SK-N-SH (cell line): ENCODE measurements around the gene MRPL10. TPM values are rescaled to one million over a fixed set of nuclear protein-coding genes. Genes with fewer than 3 reads are reported as not detected.

Experiments
- CTCF ChIA-PET: fragments of 300-600, 350-600 bp; formaldehyde crosslinking; extraction: SDS; loops from one replicate; lab custom pipeline; 2021; lab: Yijun Ruan, JAX
- POLR2A ChIA-PET: fragments of 350-600 bp; sonication (Branson Sonifier 250); formaldehyde crosslinking; extraction: SDS; loops from one replicate; lab custom pipeline; 2020; ENCODE audit warnings: antibody characterized with exemption, inconsistent platforms; lab: Yijun Ruan, JAX
- DNase-seq: peaks from one replicate; pipeline ENCODE4 v3.0.0; 2012
- H2AFZ ChIP-seq: fragments of 200-600 bp; sonication (generic); 2 replicates; pipeline ENCODE4 v1.8.1; 2016; ENCODE audit warnings: antibody characterized with exemption, mild to moderate bottlenecking, low read depth
- H3F3A ChIP-seq: fragments of 200-600 bp; sonication (generic); replicated peaks from 2 replicates; pipeline ENCODE3; 2016; ENCODE audit warnings: antibody characterized with exemption, mild to moderate bottlenecking; ENCODE audit not compliant: insufficient read depth
- H3K27ac ChIP-seq, 2 experiments: fragments of 200-500 bp in 1 of 2; fragments of 200-600 bp in 1 of 2; sonication (Bioruptor generic) in 1 of 2; sonication (generic), shearing (Covaris generic) in 1 of 2; 2 replicates each; pipeline versions ENCODE4 v1.5.1 to v1.6.1; 2014 to 2016; ENCODE audit warnings: low read depth in 2 of 2, inconsistent platforms in 1 of 2, low read length in 1 of 2, mild to moderate bottlenecking in 1 of 2, mixed read lengths in 1 of 2
- H3K27me3 ChIP-seq: fragments of 200-600 bp; sonication (generic), shearing (Covaris generic); 2 replicates; pipeline ENCODE4 v1.6.1; 2016; ENCODE audit warnings: mixed run types; ENCODE audit not compliant: insufficient read depth
- H3K36me3 ChIP-seq, 2 experiments: fragments of 200-500 bp in 1 of 2; fragments of 200-600 bp in 1 of 2; sonication (Bioruptor generic) in 1 of 2; sonication (generic) in 1 of 2; replicated peaks in 1 of 2; 2 replicates each; pipeline versions ENCODE3 to v1.5.1; 2014 to 2016; ENCODE audit warnings: low read length in 1 of 2, mild to moderate bottlenecking in 1 of 2; ENCODE audit not compliant: insufficient read depth in 2 of 2, control insufficient read depth in 1 of 2
- H3K4me1 ChIP-seq, 2 experiments: fragments of 200-500 bp in 1 of 2; fragments of 200-600 bp in 1 of 2; sonication (Bioruptor generic) in 1 of 2; sonication (generic), shearing (Covaris generic) in 1 of 2; 2 replicates each; pipeline versions ENCODE4 v1.5.1 to v1.6.1; 2014 to 2016; ENCODE audit warnings: low read depth in 1 of 2, low read length in 1 of 2, mixed run types in 1 of 2; ENCODE audit not compliant: insufficient read depth in 2 of 2, control insufficient read depth in 1 of 2
- H3K4me2 ChIP-seq: fragments of 200-600 bp; sonication (generic), shearing (Covaris generic); 2 replicates; pipeline ENCODE4 v1.6.1; 2017; ENCODE audit warnings: mixed run types
- H3K4me3 ChIP-seq, 2 experiments: fragments of 200-500 bp in 1 of 2; fragments of 200-600 bp in 1 of 2; sonication (Bioruptor generic) in 1 of 2; sonication (generic), shearing (Covaris generic) in 1 of 2; 2 replicates each; pipeline versions ENCODE4 v1.5.1 to v1.8.1; 2014 to 2016; ENCODE audit warnings: low read depth in 2 of 2, inconsistent platforms in 1 of 2, low read length in 1 of 2, mild to moderate bottlenecking in 1 of 2, mixed read lengths in 1 of 2, moderate library complexity in 1 of 2
- H3K79me2 ChIP-seq: fragments of 200-600 bp; sonication (generic); 2 replicates; pipeline ENCODE4 v1.8.1; 2017; ENCODE audit warnings: mild to moderate bottlenecking; ENCODE audit not compliant: insufficient read depth
- H3K9ac ChIP-seq: fragments of 200-600 bp; sonication (generic); 2 replicates; pipeline ENCODE4 v1.6.1; 2017; ENCODE audit warnings: mixed run types
- H3K9me2 ChIP-seq: fragments of 200-600 bp; sonication (generic); 2 replicates; pipeline ENCODE4 v1.6.1; 2017; ENCODE audit warnings: mixed run types
- H3K9me3 ChIP-seq: fragments of 200-600 bp; sonication (generic); 2 replicates; pipeline ENCODE4 v1.6.1; 2017; ENCODE audit warnings: mixed run types, mild to moderate bottlenecking, moderate library complexity
- H4K20me1 ChIP-seq: fragments of 200-600 bp; sonication (generic); 2 replicates; pipeline ENCODE4 v1.6.1; 2017; ENCODE audit warnings: mild to moderate bottlenecking, mixed run types; ENCODE audit not compliant: insufficient read depth
- CHD2 ChIP-seq: fragments of 150-350 bp; IDR thresholded peaks from 2 replicates; pipeline ENCODE4 v1.6.1; 2018; ENCODE audit warnings: low read length; ENCODE audit not compliant: partially characterized antibody
- ELF1 ChIP-seq: IDR thresholded peaks from 2 replicates; pipeline ENCODE4 v1.4.0; 2012
- EP300 ChIP-seq, 2 experiments: IDR thresholded peaks; 2 replicates each; pipeline versions ENCODE4 v1.4.0 to v1.6.1; 2012; ENCODE audit warnings: borderline replicate concordance in 1 of 2, low read depth in 1 of 2, low read length in 1 of 2
- FOSL2 ChIP-seq: IDR thresholded peaks from 2 replicates; pipeline ENCODE4 v1.4.0; 2012; ENCODE audit warnings: low read depth, mild to moderate bottlenecking, moderate library complexity, borderline replicate concordance
- FOXM1 ChIP-seq: IDR thresholded peaks from 2 replicates; pipeline ENCODE4 v1.4.0; 2012; ENCODE audit warnings: low read depth, mild to moderate bottlenecking
- JUND ChIP-seq: IDR thresholded peaks from 2 replicates; pipeline ENCODE4 v1.4.0; 2012
- MEF2A ChIP-seq: IDR thresholded peaks from 2 replicates; pipeline ENCODE4 v1.4.0; 2012; ENCODE audit warnings: low read depth, borderline replicate concordance
- NRF1 ChIP-seq: IDR thresholded peaks from 2 replicates; pipeline ENCODE4 v1.6.1; 2012; ENCODE audit warnings: low read depth, mild to moderate bottlenecking, low read length
- PBX3 ChIP-seq: IDR thresholded peaks from 2 replicates; pipeline ENCODE4; 2012
- POLR2AphosphoS5 ChIP-seq: IDR thresholded peaks from 2 replicates; pipeline ENCODE4 v1.6.1; 2012; ENCODE audit warnings: low read depth, low read length
- RCOR1 ChIP-seq: fragments of 150-350 bp; IDR thresholded peaks from 2 replicates; pipeline ENCODE4 v1.6.1; 2017; ENCODE audit warnings: antibody characterized with exemption, low read length
- RXRA ChIP-seq: IDR thresholded peaks from 2 replicates; pipeline ENCODE4 v1.4.0; 2012; ENCODE audit warnings: low read depth, mild to moderate bottlenecking, borderline replicate concordance
- SMC3 ChIP-seq: IDR thresholded peaks from 2 replicates; pipeline ENCODE4 v1.6.1; 2012; ENCODE audit warnings: low read depth, low read length, improper control_type of control experiment
- TEAD4 ChIP-seq: IDR thresholded peaks from 2 replicates; pipeline ENCODE4 v1.4.0; 2012; ENCODE audit warnings: mild to moderate bottlenecking, borderline replicate concordance; ENCODE audit not compliant: insufficient read depth
- USF1 ChIP-seq: IDR thresholded peaks from 2 replicates; pipeline ENCODE4 v1.4.0; 2012; ENCODE audit warnings: low read depth, borderline replicate concordance
- WGBS: methylation state at CpG from one replicate; pipeline ENCODE4 v1.1.6; 2017; ENCODE audit warnings: low lambda C conversion rate; 5-methylcytosine and 5-hydroxymethylcytosine counted together
- polyA plus RNA-seq, 3 experiments: library from polyadenylated mRNA; depleted of rRNA; stranded (reverse); fragments of >200 nt; gene quantifications; 2 replicates each; pipeline ENCODE4 v1.2.3, GENCODE V29; 2012
- TF ChIP-seq, protein P1 (sequence below): IDR thresholded peaks from 2 replicates; pipeline ENCODE4 v1.4.0; 2012; ENCODE audit warnings: low read depth

The MRPL10 gene
- polyA plus RNA-seq, 1 of the 3 experiments (the other 2 are of a cell fraction) = 136 TPM

GRCh38 chr17:47843391-47843730 lies 12.0 kb upstream of the MRPL10 start:
- Histone ChIP-seq H3K27ac (no peak overlapping the region), H3K4me3 (peak overlapping the region in 1 of 2 experiments; percentile 14; a peak in 1 of 4 replicates), H3K79me2 (peaks cover 15% of the 10 kb centered on the region; the same call in 1 of the 2 replicates), H3K4me1 (peaks cover 8 to 35% of the 10 kb centered on the region in 2 experiments; a peak in 2 of 4 replicates), H3F3A (no peaks in the 10 kb centered on the region), H3K4me2 (no peak overlapping the region), H3K27me3 (peaks cover 34% of the 10 kb centered on the region), H3K9ac (no peak overlapping the region), H2AFZ (no peak overlapping the region), H3K9me2 (no peaks in the 10 kb centered on the region), H3K36me3 (peaks cover 0 to 12% of the 10 kb centered on the region in 2 experiments), H4K20me1 (no peaks in the 10 kb centered on the region), H3K9me3 (no peaks in the 10 kb centered on the region)
- ChIA-PET CTCF (interaction anchor here (0.6 to 33.0 kb wide), 28 partner anchors 6 to 175 kb away, joined by 3 to 1447 read pairs (median 5); partner anchors contain the start of genes CDK5RAP3, LRRC46, MRPL10 and OSBPL7), POLR2A (interaction anchor here (1.0 to 3.2 kb wide), 3 partner anchors 42 to 52 kb away, joined by 3 to 21 read pairs (median 7); partner anchors contain the start of gene SP2)
- DNase-seq = no peak
- no peak for TF ChIP-seq NRF1
- 41% methylated on average over 4 of the region's 6 CpGs for WGBS

GRCh38 chr17:47841488-47842291 lies 10.3 kb upstream of the MRPL10 start:
- H3K4me2 ChIP-seq = peak overlapping the region; percentile 100
- H3K4me3 ChIP-seq = peak overlapping the region; percentile 94 to 96
- no peaks in the 10 kb centered on the region for H3K9me3 ChIP-seq
- H2AFZ ChIP-seq = peak overlapping the region; percentile 91
- H3K4me1 ChIP-seq = peaks cover 8 to 30% of the 10 kb centered on the region in 2 experiments; a peak in 2 of 4 replicates
- no peaks in the 10 kb centered on the region for H3F3A ChIP-seq
- no peak for TF ChIP-seq CHD2
- 0 out of 2 replicates have a peak, but pooled peaks have one; percentile 0 for TF ChIP-seq RCOR1
- TF ChIP-seq, all 33 proteins: peak for 1
- H3K79me2 ChIP-seq = peaks cover 15% of the 10 kb centered on the region; the same call in 1 of the 2 replicates
- WGBS = 70% methylated on average over 16 of the region's 16 CpGs
- POLR2A ChIA-PET = interaction anchor here (0.9 to 3.2 kb wide), 6 partner anchors 9 to 107 kb away, joined by 3 to 26 read pairs (median 8); partner anchors contain the start of genes LRRC46, MRPL10, SP2 and SP6
- H3K27me3 ChIP-seq = peaks cover 17% of the 10 kb centered on the region
- H4K20me1 ChIP-seq = no peaks in the 10 kb centered on the region
- no peak for DNase-seq
- H3K36me3 ChIP-seq = peaks cover 0 to 26% of the 10 kb centered on the region in 2 experiments
- H3K9me2 ChIP-seq = no peaks in the 10 kb centered on the region
- CTCF ChIA-PET = interaction anchor here (0.6 to 33.0 kb wide), 40 partner anchors 4 to 266 kb away, joined by 3 to 1447 read pairs (median 5); partner anchors contain the start of genes CDK5RAP3, LRRC46, MRPL10 and OSBPL7
- H3K9ac ChIP-seq = peak overlapping the region; percentile 69
- H3K27ac ChIP-seq = no peak overlapping the region; a peak in 2 of 4 replicates

- no peaks in the 10 kb centered on the region for H4K20me1 ChIP-seq
- peak within 1 kb of the TSS; percentile 100 for H3K4me2 ChIP-seq
- H3K9me3 ChIP-seq = no peaks in the 10 kb centered on the region
- peak; percentile 97 for DNase-seq
- no peaks in the 10 kb centered on the region for H3K9me2 ChIP-seq
- peaks cover 10% of the 10 kb centered on the region for H3K27me3 ChIP-seq
- H3K79me2 ChIP-seq = peaks cover 15% of the 10 kb centered on the region; the same call in 1 of the 2 replicates
- ChIA-PET CTCF (interaction anchor here (0.6 to 33.0 kb wide), 43 partner anchors 3 to 267 kb away, joined by 3 to 1447 read pairs (median 4); partner anchors contain the start of genes CDK5RAP3, LRRC46, MRPL10 and OSBPL7), POLR2A (interaction anchor here (0.7 to 3.2 kb wide), 7 partner anchors 9 to 108 kb away, joined by 3 to 26 read pairs (median 4); partner anchors contain the start of genes LRRC46, MRPL10, PNPO and SP2)
- H3K4me1 ChIP-seq = peaks cover 8 to 30% of the 10 kb centered on the region in 2 experiments; a peak in 2 of 4 replicates
- no peaks in the 10 kb centered on the region for H3F3A ChIP-seq
- H3K9ac ChIP-seq = peak within 1 kb of the TSS; percentile 69
- H3K4me3 ChIP-seq = peak within 1 kb of the TSS; percentile 94 to 96
- WGBS = 1% methylated on average over 39 of the region's 55 CpGs
- peak within 1 kb of the TSS; percentile 91 for H2AFZ ChIP-seq
- peak within 1 kb of the TSS; percentile 29 to 89; a peak in 3 of 4 replicates for H3K27ac ChIP-seq
- H3K36me3 ChIP-seq = peaks cover 0 to 32% of the 10 kb centered on the region in 2 experiments
- TF ChIP-seq EP300 (IDR thresholded peaks at IDR 0.05; ENCODE audit: borderline replicate concordance in 1 of 2, low read depth in 1 of 2, low read length in 1 of 2) (no peak; a peak in 1 of 4 replicates), JUND (no peak), TEAD4 (no peak), SMC3 (peak; percentile 97), USF1 (no peak), CHD2 (peak; percentile 66), RXRA (no peak), ELF1 (0 out of 2 replicates have a peak, but pooled peaks have one; percentile 48), FOXM1 (no peak), POLR2AphosphoS5 (peak; percentile 74; the same call in 1 of the 2 replicates), FOSL2 (no peak), MEF2A (no peak), PBX3 (no peak)
- TF ChIP-seq, protein P1, sequence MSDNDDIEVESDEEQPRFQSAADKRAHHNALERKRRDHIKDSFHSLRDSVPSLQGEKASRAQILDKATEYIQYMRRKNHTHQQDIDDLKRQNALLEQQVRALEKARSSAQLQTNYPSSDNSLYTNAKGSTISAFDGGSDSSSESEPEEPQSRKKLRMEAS = peak; percentile 77
These were observed 9.6 kb upstream of the MRPL10 start, which contains the start of gene SCRN2 for GRCh38 chr17:47840742-47841487. SCRN2 (minus strand) TSS chr17:47841273; CDS start chr17:47840843, 430 bp downstream.
